Left hindlimb (tissue), 1 donor: Measurements from ENCODE around the gene PRKCH.
"Not testable (repeated sequence)": the region's sequence is repeated elsewhere in the genome, so short reads cannot be mapped to it uniquely, and the experiment has no call there.

Experiments used
- DNase-seq: peaks from one replicate; pipeline ENCODE4 v3.0.0-alpha.2; 2018

PRKCH gene

DNA sequence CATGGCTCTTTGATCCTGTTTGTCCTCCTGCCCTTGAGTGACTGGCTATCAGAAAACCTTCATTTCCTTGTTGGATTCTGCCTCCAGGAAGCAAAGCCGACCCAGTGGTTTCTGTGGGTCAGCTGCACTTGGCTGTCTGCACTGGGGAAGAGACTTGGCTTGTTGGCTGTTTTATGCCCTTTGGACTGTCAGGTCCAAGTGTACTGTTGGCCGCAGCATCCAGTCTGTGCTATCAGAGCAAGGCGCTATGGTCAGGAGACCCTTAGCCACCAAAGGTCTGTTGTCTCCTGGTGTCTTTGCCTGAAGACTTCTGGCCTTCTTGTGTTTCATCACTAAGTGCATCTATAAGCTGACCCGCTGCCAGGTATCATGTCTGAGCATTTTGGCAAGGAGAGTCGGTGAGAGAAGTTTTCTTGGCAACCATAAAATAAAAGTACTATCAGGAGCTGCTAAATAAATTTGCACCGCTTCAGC lies 196.6 kb downstream of the PRKCH start:
- DNase-seq, result no peak

DNA sequence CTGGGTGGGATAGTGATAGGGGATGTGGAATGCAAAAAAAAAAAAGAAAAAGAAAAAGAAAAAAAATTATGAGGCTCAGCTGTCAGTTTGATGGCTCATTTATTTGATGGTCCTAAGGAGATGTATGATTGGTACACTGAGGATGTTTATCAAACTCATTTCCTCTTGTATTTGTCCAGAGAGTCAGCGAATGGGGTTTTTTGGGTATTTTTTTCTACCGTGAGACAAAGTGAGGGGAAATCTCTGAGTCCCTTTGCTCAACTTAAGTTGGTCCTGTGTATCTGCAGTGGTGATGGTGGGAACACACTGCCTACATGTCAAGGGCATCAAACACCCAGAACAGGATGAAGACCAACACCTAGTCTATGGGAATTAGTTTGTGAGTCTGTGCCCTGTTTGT lies 197.0 kb downstream of the PRKCH start:
- no peak for DNase-seq

DNA sequence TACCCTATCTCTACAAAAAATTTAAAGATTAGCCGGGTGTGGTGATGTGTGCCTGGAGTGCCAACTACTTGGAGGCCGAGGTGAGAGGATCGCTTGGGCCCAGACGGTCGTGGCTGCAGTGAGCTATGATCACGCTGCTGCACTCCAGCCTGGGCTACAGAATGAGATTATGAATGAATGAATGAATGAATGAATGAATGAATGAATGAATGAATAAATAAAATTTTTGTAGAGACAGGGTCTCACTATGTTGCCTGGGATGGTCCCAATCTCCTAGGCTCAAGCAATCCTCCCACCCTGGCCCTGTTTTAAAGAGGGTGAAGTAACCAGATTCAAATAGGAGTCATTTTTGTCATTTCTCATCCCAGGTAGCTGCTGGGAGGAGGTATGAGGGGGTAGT lies 197.7 kb downstream of the PRKCH start:
- DNase-seq, result no peak

DNA sequence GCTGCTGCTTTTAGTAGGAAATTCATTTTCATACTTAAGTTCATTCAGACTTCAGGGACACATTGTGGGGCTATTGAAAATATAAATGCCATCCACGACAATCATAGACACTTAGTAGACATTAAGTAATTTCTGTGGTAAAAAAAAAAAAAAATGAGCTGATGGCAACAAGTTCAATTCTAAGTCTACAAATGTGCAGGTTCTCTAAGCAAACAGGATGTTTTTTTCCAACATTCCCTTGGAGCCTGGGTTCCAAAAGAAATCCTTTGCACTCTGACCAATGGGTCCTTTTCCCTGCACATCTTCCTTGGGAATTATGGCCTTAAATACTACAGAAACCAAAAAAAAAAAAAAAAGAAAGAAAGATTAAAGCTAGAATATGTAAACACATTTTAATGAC lies 198.4 kb downstream of the PRKCH start:
- DNase-seq, result no peak

DNA sequence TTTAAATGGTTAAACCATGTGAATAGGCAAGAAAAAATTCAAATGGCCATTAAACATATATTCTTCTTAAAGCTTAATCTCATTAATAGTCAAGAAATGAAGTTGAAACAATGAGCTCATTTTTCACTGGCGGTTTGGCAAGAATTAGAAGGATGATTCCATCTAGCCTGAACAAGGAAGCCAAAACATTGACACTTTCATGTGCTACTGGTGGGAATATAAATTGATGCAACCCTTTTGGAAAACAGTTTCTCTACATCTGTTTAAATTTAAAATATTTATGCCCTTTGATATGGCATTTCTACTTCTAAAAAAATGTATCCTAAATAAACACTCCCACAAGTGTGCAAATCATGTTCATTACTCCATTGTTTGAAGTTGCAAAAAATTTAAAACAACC lies 199.2 kb downstream of the PRKCH start:
- no peak for DNase-seq

DNA sequence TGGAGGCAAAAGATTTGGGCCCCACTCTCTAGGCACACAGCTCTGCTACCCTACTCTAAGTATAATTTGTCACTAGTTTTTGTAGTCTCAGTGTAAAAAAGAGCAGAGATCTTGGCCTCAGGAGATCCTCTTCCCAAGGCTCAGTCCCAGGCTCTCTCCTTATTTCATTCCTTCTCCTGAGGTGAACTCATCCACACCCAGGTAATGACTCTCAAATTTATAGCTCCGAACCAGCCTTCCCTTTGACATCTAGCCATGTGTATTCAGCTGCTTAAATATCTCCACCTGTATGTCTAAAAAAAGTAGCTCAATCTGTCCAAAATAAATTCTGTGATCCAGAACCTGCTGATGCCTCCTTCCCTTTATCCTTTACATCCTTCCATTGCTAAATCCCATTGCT lies 200.4 kb downstream of the PRKCH start:
- no peak for DNase-seq

DNA sequence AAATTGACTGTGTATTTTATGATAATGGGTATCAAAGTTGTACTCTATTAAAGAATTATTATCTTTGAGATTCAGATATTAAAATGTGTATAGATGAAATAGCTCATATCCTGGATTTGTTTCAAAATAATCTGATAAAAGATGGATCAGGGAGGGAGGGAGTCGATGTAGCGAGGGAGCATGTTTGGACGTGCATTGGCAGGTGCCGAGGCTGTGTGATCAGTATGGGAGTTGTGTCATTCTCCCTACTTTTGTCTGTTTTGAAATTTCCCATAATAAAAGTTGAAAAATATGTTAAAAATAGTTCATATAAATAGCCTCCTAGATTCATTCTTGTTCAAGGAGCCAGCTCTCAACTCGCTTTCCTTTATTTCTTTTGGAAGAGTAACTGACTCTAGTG lies 202.4 kb downstream of the PRKCH start:
- DNase-seq, result no peak

DNA sequence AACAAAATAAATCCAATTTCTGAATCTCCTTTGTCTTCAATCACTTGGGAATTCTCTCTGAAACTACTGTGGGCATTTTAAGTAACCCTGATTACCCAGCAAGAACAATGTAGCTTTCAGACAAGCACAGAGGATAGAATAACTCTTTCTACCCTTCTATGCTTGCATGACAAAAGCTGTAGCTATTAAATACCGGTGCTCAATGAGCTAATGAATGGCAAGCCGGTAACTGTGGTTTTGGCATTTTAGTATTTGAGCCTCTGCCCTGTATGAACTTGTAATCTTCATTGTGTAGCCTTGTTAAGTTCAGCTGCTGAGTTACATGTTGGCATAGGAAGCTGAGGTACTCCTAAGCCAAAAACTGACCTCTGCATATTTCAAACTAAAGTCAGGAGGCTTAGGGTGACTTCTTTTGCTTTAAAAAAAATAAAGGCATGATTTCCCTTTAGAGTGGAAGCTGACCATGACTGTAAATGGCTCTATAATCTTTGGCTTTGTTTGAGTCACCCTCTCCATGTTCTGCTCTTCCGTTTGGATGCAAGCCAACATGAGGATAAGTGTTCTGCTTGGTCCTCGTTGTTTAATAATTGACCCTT lies 202.9 kb downstream of the PRKCH start:
- no peak for DNase-seq

DNA sequence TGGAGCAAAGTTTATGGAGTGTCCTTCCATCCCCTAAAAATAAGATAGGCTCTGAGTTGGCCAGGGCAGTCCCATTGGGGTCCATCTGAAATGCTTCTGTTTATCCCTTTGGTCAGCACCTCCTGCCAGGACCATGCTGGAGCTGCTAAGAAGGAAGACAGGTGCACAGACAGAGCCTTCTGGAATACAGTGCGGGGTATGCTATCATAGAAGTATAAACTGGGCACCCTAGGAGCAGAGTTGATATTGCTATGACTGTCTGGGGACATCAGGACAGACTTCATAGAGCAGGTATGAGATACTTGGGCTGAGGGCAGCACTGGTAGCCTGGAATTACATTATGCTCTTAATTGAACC lies 203.5 kb downstream of the PRKCH start:
- no peak for DNase-seq

DNA sequence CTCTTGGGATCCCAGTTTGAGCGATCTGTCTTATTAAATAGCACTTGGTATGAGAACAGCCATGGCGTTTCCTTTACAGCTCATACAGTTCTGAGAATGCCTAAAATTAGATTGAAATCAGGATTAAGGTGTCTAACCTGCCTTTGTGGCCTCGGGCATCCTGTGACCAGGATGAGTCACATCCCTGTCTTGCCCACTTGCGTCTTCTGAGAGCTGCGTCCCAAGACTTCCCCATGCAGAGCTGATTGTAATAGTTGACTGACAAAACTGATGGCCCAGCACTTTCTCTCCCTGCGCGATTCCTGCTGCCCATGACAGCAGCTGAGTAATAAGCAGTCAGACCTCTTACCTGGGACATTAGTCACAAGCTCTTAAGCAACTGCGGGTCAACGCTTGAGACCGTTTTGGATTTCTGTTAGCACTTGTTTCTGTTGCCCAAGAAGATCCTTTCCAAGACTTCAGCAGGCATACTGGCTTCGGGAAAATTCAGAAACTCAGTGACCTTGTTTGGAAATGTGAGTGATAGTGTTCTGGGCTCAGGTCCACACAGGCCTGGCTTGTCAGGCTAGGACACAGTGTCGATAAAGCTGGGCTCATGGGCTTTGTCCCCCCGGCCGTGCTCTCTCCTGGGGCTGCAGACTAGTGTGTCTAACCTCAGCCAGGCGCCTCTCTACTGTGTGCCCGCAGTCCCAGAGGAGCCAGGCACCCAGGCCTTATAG lies 204.1 kb downstream of the PRKCH start:
- no peak for DNase-seq

DNA sequence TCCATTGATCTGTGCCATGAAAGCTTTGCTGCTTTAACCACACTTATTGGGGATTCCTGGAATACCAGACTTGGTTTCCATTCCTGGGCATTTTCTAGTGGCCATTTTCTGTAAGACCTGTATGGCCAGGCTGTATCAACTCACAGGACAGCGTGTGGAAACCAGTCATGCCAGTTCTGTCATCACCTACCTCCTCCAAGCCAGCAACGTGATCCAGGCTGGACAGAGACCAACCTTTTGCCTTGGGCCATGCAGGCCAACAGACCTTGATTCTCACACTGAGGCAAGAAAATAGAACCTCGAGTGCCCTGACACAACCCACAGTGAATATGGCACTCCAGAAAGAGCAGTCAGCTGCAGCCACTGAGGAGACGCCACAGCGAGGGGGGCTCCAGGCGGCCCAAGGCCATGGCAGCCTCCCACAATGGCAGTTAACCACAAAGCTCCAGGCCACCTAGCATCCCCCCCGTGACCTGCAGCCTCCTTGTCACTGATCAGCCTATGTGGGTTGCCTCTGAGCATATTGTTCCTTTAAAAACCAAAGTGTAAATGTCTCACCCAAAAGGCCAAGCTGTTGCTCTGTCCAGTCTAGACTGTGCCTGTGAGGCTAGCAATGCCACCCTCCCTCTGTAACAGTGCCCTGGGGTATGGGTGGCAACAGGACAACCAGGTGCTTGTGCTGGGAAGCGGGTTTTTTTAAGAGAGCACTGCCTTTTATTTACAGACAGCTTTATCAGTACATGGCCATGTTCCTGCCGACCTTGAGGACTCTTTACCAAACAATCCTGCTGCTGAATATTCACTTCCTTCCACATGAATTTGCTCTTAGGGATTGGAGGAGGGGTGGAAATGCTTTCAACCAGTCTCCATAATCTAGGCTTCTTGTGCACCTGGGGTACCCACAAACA lies 205.3 kb downstream of the PRKCH start:
- DNase-seq, result no peak

DNA sequence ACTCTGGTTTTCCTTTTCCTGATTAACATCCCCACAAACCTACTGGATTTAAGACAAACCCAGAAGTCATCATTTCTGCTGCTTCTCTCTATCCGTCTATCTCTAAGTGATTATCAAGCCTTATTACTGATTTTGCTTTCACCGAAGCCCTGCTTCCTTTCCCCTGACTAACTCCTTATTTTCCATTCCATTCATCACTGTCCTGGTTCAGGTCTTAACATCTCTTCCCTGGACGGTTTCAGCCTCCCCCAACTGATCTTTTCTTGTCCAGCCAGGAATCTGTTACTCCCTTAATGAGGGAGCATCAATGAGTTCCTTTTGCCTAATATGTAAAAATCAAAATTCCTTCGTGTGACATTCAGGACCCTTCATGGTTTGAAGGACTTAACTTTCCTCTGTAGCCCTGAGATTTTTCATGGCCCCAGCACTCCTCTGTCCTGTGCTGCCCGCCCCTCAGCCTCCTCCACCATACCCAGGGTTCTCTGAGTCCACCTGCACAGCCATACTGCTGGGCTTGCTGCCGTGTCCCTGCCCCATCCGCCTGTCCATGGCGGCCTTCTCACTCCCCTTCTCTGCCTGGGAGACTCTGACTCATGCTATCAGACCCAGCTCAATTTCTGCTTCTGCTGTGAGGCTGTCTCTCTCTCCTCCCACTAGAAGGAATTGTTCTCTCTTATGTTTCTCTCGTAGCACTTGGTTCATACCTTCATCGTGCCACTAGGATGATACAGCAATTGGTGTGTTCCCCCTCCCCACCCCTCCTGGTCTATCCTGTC lies 206.1 kb downstream of the PRKCH start:
- no peak for DNase-seq

DNA sequence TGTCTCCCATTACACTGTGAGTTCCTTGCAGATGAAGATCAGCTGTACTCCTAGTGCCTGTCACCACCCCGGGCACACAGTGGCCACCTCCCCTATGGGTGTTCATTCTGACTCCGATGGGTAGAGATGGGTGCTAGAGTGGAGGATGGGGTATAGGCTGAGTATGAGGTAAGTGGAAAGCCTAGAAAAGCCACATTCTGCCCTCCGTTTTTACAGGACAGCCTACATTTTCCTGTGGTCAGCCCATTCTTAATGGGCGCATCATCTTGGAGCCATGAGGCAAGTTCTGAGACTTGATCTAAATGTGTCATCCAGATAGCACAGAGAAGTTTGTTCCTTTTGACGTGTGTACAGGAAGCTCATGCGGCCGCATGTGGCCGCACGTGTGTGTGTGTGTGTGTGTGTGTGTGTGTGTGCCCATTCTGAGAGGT lies 207.2 kb downstream of the PRKCH start:
- no peak for DNase-seq

DNA sequence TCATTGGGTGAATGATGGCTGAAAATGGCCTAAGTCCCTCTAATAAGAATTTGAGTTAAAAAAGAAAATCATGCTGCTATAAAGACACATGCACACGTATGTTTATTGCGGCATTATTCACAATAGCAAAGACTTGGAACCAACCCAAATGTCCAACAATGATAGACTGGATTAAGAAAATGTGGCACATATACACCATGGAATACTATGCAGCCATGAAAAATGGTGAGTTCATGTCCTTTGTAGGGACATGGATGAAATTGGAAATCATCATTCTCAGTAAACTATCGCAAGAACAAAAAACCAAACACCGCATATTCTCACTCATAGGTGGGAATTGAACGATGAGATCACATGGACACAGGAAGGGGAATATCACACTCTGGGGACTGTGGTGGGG lies 208.0 kb downstream of the PRKCH start:
- DNase-seq, result not testable (repeated sequence)

DNA sequence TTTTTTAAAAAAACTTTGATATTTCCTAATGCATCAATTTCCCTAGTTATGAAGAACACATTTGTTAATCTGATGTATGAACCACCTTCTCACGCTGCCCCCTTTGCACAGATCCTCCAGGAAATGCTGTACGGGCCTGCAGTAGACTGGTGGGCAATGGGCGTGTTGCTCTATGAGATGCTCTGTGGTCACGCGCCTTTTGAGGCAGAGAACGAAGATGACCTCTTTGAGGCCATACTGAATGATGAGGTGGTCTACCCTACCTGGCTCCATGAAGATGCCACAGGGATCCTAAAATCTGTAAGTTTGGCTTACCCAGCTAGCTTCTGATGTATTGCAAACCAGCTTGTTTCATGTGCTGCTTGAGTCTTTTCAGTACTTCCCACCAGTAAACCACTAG lies 208.9 kb downstream of the PRKCH start:
- DNase-seq, result no peak

DNA sequence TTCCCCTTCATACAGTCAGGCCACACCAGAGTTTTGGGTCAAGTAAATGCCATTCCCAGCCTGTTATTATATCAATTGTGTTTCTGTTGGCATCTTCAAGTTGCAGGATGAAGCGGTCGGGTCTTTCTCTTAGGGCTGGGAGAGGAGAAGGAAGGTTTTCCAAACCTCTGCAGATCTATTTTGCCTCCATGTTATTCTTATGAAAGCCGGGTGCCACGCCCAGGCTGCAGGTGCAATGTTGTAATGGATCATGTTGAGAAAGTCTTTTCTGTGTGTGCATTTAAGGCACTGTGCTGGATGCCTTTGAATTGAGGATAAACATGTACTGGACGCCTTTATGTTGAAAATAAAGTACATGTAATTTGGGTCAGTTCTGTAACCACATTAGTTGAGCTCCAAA lies 209.5 kb downstream of the PRKCH start:
- no peak for DNase-seq

DNA sequence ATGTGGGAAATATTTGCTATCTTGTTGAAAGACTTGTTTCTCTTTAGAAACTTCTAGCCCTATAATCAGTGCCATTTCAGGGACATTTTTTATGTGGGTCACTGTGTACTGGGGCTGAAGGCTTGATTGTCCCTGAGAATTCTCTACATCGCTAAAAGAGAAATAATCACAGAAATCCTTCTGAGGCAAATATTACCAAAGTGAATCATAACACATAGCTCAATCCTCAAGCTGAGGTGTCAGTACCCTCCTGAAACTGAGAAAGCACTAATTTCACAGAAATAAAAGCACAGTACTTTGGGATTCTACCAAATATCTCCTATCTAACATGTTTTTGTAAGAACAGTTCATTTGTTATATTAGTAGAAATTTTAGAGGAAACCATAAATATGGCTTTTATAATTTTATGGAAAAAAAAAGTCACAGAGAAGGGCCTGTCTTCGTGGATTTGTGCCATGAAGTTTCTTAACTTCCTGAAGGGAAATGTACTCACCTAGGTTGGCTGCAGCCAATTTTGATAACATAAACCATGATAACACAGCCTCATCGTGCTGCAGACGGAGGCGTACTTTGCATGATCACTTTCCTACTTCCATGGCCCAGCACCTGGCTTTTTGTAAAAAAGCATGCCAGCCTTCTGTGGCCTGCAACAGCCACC lies 210.2 kb downstream of the PRKCH start:
- no peak for DNase-seq

DNA sequence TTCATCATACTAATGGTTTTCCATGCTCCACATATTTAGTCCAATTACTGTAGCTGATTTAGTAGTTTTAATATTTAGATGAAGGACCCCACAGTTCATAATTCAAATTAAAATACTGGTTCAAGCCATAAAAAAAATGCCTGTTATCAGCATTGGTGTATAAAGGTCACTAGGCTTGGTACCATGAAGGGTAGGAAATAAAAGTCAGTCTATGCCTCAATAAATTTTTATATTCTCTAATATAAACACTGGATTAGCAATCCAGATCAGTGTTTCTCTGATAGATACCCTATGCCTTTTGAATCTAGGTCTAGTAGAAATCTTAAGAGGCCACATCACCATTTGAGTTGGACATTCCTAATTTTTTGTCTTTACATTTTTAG lies 210.7 kb downstream of the PRKCH start:
- no peak for DNase-seq

DNA sequence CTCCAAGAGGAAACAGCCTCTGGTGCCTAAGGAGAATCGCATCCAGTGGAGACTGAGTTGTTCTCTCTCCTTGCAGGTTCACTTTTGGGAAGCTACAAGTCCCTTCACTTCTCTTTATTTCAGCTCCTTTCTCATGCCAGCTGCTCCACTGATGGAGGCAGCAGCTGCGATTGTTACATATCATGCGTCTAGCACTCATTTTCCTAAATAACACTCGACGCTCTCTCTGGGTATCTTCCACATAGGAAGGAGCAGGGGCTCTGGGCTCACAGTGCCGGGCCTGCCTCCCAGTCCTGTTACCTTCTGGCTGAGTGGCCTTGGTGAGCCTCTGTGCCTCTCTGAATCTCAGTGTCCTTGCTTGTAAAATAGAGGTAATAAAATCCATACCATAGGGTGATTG lies 211.4 kb downstream of the PRKCH start:
- DNase-seq, result no peak

DNA sequence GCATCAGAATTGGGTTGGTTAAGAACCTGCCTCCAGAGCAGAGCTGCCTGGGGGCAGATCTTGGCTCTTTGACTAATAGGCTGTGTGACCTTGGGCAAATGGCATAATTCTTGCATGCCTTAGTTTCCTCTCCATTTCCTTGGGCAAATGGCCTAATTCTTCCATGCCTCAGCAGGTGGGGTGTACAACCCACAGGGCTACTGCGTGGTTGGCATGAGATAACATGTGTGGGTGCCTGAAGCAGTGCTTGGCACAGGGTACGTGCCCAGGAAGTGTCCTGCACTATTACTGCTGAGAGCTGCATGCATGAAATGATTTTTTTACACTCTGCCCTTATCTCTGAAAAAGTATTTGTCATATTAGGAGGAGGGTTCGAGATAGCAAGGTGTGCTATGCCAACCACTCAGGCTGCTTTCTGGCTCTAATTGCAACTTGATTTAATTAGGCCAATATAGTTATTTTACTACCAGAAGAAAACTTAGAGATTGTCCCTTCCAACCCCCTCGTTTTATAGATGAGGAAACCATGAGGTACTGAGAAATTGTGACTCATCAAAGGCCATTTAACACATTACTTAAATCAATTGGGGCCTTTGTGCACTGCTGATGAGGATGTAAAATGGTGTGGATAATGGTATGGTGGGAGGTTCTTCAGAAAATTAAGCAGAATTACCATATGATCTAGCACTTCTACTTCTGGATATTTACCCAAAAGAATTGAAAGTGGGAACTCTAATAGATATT lies 212.3 kb downstream of the PRKCH start:
- no peak for DNase-seq

DNA sequence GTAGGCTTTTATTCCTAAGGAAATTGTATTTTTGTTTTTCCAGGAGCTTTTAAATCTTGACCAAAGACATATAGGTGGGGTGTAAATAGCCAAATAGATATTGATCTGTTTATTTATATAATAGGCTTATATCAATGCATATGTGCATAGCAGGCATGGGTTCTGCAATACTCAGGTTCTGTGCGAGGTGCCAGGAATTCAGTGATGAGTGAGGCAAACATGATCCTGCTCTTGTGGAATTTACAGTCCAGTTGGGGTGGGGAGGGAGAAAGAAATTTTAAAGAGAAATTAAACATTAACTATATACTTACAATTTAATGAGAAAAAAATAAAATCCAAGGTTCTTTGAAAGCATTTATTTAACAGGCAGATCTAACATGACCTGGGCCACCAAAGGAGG lies 213.7 kb downstream of the PRKCH start:
- DNase-seq, result no peak

DNA sequence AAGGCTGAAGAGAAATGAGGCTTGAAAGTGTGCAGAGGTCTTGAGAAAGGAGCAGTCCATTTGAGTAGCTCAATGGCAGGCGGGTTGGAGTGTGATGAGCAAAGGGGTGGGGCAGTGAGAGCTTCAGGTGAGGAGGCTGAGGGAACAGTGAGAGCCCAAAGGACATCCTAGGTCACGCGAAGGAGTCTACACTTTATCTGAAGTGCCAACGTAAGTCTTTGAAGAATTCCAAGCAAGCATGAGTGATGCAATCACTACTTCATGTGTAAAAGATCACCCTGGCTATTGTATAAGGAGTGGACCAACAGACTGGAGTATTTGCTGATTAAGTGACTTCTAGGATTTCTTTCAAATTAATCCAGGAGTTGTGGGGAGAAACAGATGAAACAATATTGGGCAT lies 214.1 kb downstream of the PRKCH start:
- no peak for DNase-seq
